Liver (tissue), 3 donors: Measurements from ENCODE around the gene MLLT10.

Experiments used
- ATF3 ChIP-seq: IDR thresholded peaks from 2 replicates; pipeline ENCODE4 v1.6.1; 2016; ENCODE audit warnings: antibody characterized with exemption
- EGR1 ChIP-seq, 2 donors: IDR thresholded peaks; 2 replicates each; pipeline ENCODE4 v1.6.1; 2016 to 2018; ENCODE audit warnings: antibody characterized with exemption in 2 of 2, low read depth in 2 of 2
- GABPA ChIP-seq, 2 donors: IDR thresholded peaks in 1 of 2; conservative IDR thresholded peaks in 1 of 2; 2 replicates each; pipeline ENCODE4 v1.6.1; 2016; ENCODE audit warnings: antibody characterized with exemption in 2 of 2, mild to moderate bottlenecking in 1 of 2, moderate library complexity in 1 of 2
- HNF4A ChIP-seq, 2 donors: conservative IDR thresholded peaks; 2 replicates each; pipeline ENCODE4 v1.6.1; 2016; ENCODE audit warnings: antibody characterized with exemption in 2 of 2, mild to moderate bottlenecking in 2 of 2
- JUND ChIP-seq, 2 donors: IDR thresholded peaks; 2 replicates each; pipeline ENCODE4 v1.6.1; 2016; ENCODE audit warnings: antibody characterized with exemption in 2 of 2
- NR2F2 ChIP-seq: IDR thresholded peaks from 2 replicates; pipeline ENCODE4 v1.6.1; 2016; ENCODE audit warnings: antibody characterized with exemption
- RAD21 ChIP-seq, 2 donors: IDR thresholded peaks; 2 replicates each; pipeline ENCODE4 v1.6.1; 2016; ENCODE audit warnings: antibody characterized with exemption in 2 of 2, mild to moderate bottlenecking in 2 of 2
- REST ChIP-seq: IDR thresholded peaks from 2 replicates; pipeline ENCODE4 v1.6.1; 2016; ENCODE audit warnings: antibody characterized with exemption, mild to moderate bottlenecking
- RXRA ChIP-seq, 2 donors: IDR thresholded peaks; 2 replicates each; pipeline ENCODE4 v1.6.1; 2017 to 2018; ENCODE audit warnings: antibody characterized with exemption in 2 of 2, mild to moderate bottlenecking in 1 of 2
- SP1 ChIP-seq: IDR thresholded peaks from 2 replicates; pipeline ENCODE4 v1.6.1; 2018; ENCODE audit warnings: antibody characterized with exemption, mild to moderate bottlenecking
- YY1 ChIP-seq: IDR thresholded peaks from 2 replicates; pipeline ENCODE4 v1.6.1; 2016; ENCODE audit warnings: antibody characterized with exemption, mild to moderate bottlenecking
- TF ChIP-seq, protein P1 (sequence below): fragments of 150-350 bp; IDR thresholded peaks from 2 replicates; pipeline ENCODE4 v1.5.1; 2017; ENCODE audit warnings: improper control_type of control experiment, low read depth, low read length; ENCODE audit not compliant: missing input control
- TF ChIP-seq, protein P2 (sequence below): IDR thresholded peaks from 2 replicates; pipeline ENCODE4 v1.6.1; 2016; ENCODE audit warnings: antibody characterized with exemption
- donor health status: healthy.
- donor health status: healthy.

- TF ChIP-seq EGR1 (IDR thresholded peaks at IDR 0.05; ENCODE audit: low read depth in 2 of 2) (no peak), RXRA (IDR thresholded peaks at IDR 0.05) (no peak), RAD21 (IDR thresholded peaks at IDR 0.05) (no peak), SP1 (no peak), ATF3 (no peak), REST (no peak), JUND (IDR thresholded peaks at IDR 0.05) (no peak), HNF4A (conservative IDR thresholded peaks at IDR 0.05) (no peak), YY1 (no peak), GABPA (IDR thresholded peaks at IDR 0.05 in 1 of 2, conservative IDR thresholded peaks at IDR 0.05 in 1 of 2) (no peak), NR2F2 (no peak)
- TF ChIP-seq, protein P1, sequence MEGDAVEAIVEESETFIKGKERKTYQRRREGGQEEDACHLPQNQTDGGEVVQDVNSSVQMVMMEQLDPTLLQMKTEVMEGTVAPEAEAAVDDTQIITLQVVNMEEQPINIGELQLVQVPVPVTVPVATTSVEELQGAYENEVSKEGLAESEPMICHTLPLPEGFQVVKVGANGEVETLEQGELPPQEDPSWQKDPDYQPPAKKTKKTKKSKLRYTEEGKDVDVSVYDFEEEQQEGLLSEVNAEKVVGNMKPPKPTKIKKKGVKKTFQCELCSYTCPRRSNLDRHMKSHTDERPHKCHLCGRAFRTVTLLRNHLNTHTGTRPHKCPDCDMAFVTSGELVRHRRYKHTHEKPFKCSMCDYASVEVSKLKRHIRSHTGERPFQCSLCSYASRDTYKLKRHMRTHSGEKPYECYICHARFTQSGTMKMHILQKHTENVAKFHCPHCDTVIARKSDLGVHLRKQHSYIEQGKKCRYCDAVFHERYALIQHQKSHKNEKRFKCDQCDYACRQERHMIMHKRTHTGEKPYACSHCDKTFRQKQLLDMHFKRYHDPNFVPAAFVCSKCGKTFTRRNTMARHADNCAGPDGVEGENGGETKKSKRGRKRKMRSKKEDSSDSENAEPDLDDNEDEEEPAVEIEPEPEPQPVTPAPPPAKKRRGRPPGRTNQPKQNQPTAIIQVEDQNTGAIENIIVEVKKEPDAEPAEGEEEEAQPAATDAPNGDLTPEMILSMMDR: no peak
- TF ChIP-seq, protein P2, sequence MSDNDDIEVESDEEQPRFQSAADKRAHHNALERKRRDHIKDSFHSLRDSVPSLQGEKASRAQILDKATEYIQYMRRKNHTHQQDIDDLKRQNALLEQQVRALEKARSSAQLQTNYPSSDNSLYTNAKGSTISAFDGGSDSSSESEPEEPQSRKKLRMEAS: no peak
Measured at GRCh38 chr10:21587391-21587790, 53.4 kb downstream of the MLLT10 start.
